ENCODE data around the gene C15orf39. TPM values are rescaled to one million over a fixed set of nuclear protein-coding genes. Genes with fewer than 3 reads are reported as not detected.

C15orf39 gene
- polyA plus RNA-seq, 1 donor, result 17.6 TPM

DNA sequence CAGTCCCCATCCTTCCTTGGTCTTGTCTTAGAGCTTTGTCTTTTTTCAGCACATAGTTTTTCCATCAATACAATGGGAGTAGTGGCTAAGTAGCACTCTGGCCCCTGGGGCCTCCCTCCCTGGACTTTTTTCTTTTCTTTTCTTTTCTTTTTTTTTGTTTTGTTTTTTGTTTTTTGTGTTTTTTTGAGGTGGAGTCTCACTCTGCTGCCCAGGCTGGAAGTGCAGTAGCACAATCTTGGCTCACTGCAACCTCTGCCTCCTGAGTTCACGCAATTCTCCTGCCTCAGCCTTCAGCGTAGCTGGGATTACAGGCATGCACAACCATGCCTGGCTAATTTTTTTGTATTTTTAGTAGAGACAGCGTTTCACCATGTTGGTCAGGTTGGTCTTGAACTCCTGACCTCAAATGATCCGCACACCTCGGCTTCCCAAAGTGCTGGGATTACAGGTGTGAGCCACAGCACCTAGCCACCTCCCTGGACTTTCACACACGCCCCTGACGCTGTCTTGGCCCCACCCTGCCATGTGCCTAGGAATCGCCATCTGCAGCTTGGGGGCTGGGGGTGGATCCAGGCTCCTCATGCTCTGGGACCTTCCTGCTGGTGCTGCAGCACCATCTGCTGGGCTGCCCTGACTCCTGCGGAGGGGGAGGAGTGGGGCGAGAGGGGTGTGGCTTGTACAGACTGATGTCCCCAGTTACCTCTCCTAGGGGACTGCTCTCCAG, 2.8 kb downstream of the C15orf39 start:
- Histone ChIP-seq H3K27me3 (ENCODE audit: control insufficient read depth, insufficient read depth, low read length) (no peaks in the 10 kb centered on the region), H3K27ac (ENCODE audit: low read length) (peak overlapping the region; percentile 88), H3K36me3 (ENCODE audit: control insufficient read depth, insufficient read depth, low read length) (peaks cover 39% of the 10 kb centered on the region), H3K4me1 (ENCODE audit: control insufficient read depth, insufficient read depth, low read length) (peaks cover 39% of the 10 kb centered on the region), H3K9me3 (ENCODE audit: control insufficient read depth, low read depth, low read length) (peaks cover 2% of the 10 kb centered on the region), H3K4me3 (ENCODE audit: low read length) (no peak overlapping the region)
- no CpG with 5 or more reads among the region's 10 CpGs for WGBS (ENCODE audit: insufficient coverage, low lambda C conversion rate)
- DNase-seq, result peak; percentile 96 to 97

- Histone ChIP-seq H3K9me3 (ENCODE audit: control insufficient read depth, low read depth, low read length) (peaks cover 2% of the 10 kb centered on the region), H3K4me3 (ENCODE audit: low read length) (no peak overlapping the region), H3K27ac (ENCODE audit: low read length) (no peak overlapping the region), H3K36me3 (ENCODE audit: control insufficient read depth, insufficient read depth, low read length) (peaks cover 44% of the 10 kb centered on the region), H3K27me3 (ENCODE audit: control insufficient read depth, insufficient read depth, low read length) (no peaks in the 10 kb centered on the region), H3K4me1 (ENCODE audit: control insufficient read depth, insufficient read depth, low read length) (peaks cover 34% of the 10 kb centered on the region)
- WGBS (ENCODE audit: insufficient coverage, low lambda C conversion rate), result no CpG with 5 or more reads among the region's 3 CpGs
- DNase-seq, result no peak
These were observed 3.3 kb downstream of the C15orf39 start for GRCh38 chr15:75205064-75205395.

GRCh38 chr15:75206006-75206405, 4.3 kb downstream of the C15orf39 start:
- no peak overlapping the region for H3K4me3 ChIP-seq (ENCODE audit: low read length)
- WGBS (ENCODE audit: insufficient coverage, low lambda C conversion rate), result no CpG with 5 or more reads among the region's 11 CpGs
- no peak overlapping the region for H3K27ac ChIP-seq (ENCODE audit: low read length)
- H3K9me3 ChIP-seq (ENCODE audit: control insufficient read depth, low read depth, low read length), result peaks cover 2% of the 10 kb centered on the region
- peaks cover 25% of the 10 kb centered on the region for H3K4me1 ChIP-seq (ENCODE audit: control insufficient read depth, insufficient read depth, low read length)
- H3K27me3 ChIP-seq (ENCODE audit: control insufficient read depth, insufficient read depth, low read length), result no peaks in the 10 kb centered on the region
- H3K36me3 ChIP-seq (ENCODE audit: control insufficient read depth, insufficient read depth, low read length), result peaks cover 54% of the 10 kb centered on the region
- DNase-seq, result no peak

DNA sequence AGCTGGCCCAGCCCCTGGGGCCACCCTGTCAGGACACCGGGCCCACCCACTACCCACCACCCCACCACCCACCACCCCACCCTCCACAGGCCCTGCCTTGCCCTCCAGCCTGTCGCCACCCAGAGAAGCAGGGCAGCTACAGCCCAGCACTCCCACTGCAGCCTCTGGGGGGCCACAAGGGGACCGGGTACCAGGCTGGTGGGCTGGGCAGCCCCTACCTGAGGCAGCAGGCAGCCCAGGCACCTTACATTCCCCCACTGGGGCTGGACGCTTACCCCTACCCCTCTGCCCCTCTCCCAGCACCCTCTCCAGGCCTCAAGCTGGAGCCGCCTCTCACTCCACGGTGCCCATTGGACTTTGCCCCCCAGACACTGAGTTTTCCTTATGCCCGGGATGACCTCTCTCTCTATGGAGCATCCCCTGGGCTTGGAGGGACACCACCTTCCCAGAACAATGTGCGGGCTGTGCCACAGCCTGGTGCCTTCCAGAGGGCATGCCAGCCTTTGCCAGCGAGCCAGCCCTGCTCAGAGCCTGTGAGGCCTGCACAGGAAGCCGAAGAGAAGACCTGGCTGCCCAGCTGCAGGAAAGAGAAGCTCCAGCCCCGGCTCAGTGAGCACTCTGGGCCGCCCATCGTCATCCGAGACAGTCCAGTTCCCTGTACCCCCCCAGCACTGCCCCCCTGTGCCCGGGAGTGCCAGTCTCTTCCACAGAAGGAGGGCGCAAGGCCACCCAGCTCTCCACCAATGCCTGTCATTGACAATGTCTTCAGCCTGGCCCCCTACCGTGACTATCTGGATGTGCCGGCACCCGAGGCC, 5.3 kb downstream of the C15orf39 start:
- peak in 1 of 2 donors; percentile 50 for DNase-seq
- Histone ChIP-seq H3K4me3 (ENCODE audit: low read length) (no peak overlapping the region), H3K4me1 (ENCODE audit: control insufficient read depth, insufficient read depth, low read length) (peaks cover 21% of the 10 kb centered on the region), H3K27me3 (ENCODE audit: control insufficient read depth, insufficient read depth, low read length) (no peaks in the 10 kb centered on the region), H3K36me3 (ENCODE audit: control insufficient read depth, insufficient read depth, low read length) (peaks cover 64% of the 10 kb centered on the region), H3K9me3 (ENCODE audit: control insufficient read depth, low read depth, low read length) (peaks cover 2% of the 10 kb centered on the region), H3K27ac (ENCODE audit: low read length) (no peak overlapping the region)
- no CpG with 5 or more reads among the region's 19 CpGs for WGBS (ENCODE audit: insufficient coverage, low lambda C conversion rate)

GRCh38 chr15:75207618-75208500, 6.2 kb downstream of the C15orf39 start:
- H3K27me3 ChIP-seq (ENCODE audit: control insufficient read depth, insufficient read depth, low read length), result no peaks in the 10 kb centered on the region
- no CpG with 5 or more reads among the region's 20 CpGs for WGBS (ENCODE audit: insufficient coverage, low lambda C conversion rate)
- H3K9me3 ChIP-seq (ENCODE audit: control insufficient read depth, low read depth, low read length), result peaks cover 2% of the 10 kb centered on the region
- H3K4me1 ChIP-seq (ENCODE audit: control insufficient read depth, insufficient read depth, low read length), result peaks cover 21% of the 10 kb centered on the region
- no peak for DNase-seq
- H3K27ac ChIP-seq (ENCODE audit: low read length), result no peak overlapping the region
- H3K4me3 ChIP-seq (ENCODE audit: low read length), result no peak overlapping the region
- peaks cover 72% of the 10 kb centered on the region for H3K36me3 ChIP-seq (ENCODE audit: control insufficient read depth, insufficient read depth, low read length)

- Histone ChIP-seq H3K36me3 (ENCODE audit: control insufficient read depth, insufficient read depth, low read length) (peaks cover 81% of the 10 kb centered on the region), H3K27ac (ENCODE audit: low read length) (no peak overlapping the region), H3K9me3 (ENCODE audit: control insufficient read depth, low read depth, low read length) (peaks cover 2% of the 10 kb centered on the region), H3K27me3 (ENCODE audit: control insufficient read depth, insufficient read depth, low read length) (no peaks in the 10 kb centered on the region), H3K4me1 (ENCODE audit: control insufficient read depth, insufficient read depth, low read length) (peaks cover 14% of the 10 kb centered on the region), H3K4me3 (ENCODE audit: low read length) (no peak overlapping the region)
- 75% methylated on average over 2 of the region's 32 CpGs for WGBS (ENCODE audit: insufficient coverage, low lambda C conversion rate)
- no peak for DNase-seq
These were observed 7.0 kb downstream of the C15orf39 start for GRCh38 chr15:75208501-75209288.

DNA sequence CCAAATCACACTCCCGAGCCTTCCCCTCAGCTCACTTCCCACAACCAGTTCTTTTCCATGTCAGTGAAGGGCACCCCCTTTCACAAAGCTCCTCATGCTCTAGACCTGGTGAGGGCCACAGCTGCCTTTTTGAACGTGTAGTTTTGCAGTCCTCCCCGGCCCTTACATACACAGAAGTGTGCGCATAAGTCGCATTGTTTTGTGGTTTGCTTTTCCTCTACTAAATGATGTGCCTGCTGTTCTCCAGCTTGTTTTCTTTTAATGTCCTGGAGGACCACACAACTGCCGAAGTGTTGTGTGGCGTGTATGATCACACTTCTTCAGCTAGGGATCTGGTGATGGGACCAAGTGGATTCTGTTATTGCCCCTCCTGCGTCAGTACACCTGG, 7.6 kb downstream of the C15orf39 start:
- Histone ChIP-seq H3K27me3 (ENCODE audit: control insufficient read depth, insufficient read depth, low read length) (no peaks in the 10 kb centered on the region), H3K9me3 (ENCODE audit: control insufficient read depth, low read depth, low read length) (peaks cover 2% of the 10 kb centered on the region), H3K4me1 (ENCODE audit: control insufficient read depth, insufficient read depth, low read length) (peaks cover 8% of the 10 kb centered on the region), H3K36me3 (ENCODE audit: control insufficient read depth, insufficient read depth, low read length) (peaks cover 81% of the 10 kb centered on the region), H3K4me3 (ENCODE audit: low read length) (no peak overlapping the region), H3K27ac (ENCODE audit: low read length) (no peak overlapping the region)
- no peak for DNase-seq
- 40% methylated on average over 1 of the region's 8 CpGs for WGBS (ENCODE audit: insufficient coverage, low lambda C conversion rate)

DNA sequence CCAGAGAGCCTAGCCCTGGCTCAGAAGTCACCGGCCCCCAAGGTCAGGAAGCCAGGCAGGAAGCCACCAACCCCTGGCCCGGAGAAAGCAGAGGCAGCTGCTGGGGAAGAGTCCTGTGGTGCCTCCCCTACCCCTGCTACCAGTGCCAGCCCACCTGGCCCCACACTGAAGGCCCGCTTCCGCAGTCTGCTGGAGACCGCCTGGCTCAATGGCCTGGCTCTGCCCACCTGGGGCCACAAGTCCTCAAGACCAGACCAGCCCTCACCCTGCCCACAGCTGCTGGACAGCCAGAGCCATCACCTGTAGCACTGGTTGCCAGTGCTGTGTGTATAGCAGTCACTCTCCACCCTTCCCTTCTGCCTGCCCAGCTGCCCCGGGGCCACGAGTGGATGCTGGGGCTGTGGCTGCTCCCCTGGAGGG, 9.1 kb downstream of the C15orf39 start:
- DNase-seq, result no peak
- Histone ChIP-seq H3K27ac (ENCODE audit: low read length) (no peak overlapping the region), H3K36me3 (ENCODE audit: control insufficient read depth, insufficient read depth, low read length) (peaks cover 77% of the 10 kb centered on the region), H3K27me3 (ENCODE audit: control insufficient read depth, insufficient read depth, low read length) (no peaks in the 10 kb centered on the region), H3K4me3 (ENCODE audit: low read length) (no peak overlapping the region), H3K9me3 (ENCODE audit: control insufficient read depth, low read depth, low read length) (peaks cover 2% of the 10 kb centered on the region), H3K4me1 (ENCODE audit: control insufficient read depth, insufficient read depth, low read length) (no peaks in the 10 kb centered on the region)
- no CpG with 5 or more reads among the region's 7 CpGs for WGBS (ENCODE audit: insufficient coverage, low lambda C conversion rate)

DNA sequence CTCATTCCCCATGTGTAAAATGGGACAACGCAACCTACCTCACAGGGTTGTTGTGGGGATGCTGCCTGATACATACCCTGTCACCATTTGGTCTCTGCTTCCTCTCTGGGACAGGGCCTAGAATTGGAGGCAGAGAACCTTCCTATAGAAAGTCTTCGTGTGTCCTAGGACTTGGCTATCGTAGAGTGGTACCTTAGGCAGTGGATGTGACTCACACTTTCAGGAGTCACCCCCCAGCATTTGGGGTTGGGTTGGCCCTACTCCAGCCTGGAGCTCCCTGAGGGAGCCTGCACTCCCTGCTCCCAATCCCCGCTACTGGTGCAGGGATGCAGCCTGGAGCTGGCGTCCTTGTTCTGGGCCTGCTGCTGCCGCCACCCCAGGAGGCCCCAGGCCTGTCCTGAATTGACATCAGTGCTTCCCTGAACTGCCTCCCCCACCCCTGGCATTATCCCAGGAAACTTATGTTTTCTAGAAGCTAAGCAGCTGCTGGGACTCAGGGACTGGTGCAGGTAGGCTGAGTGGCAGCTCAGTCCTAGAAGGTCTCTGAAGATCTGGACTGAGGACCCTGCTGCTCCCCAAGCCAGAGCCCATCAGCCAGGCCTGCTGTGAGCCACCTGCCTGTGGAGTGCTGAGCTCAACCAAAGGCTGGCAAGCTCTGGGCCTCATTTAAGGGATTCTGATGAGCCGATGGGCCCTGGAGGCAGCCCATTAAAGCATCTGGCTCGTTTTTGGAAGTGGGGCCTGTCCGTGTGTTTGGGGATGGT, 9.9 kb downstream of the C15orf39 start:
- H3K4me3 ChIP-seq (ENCODE audit: low read length), result no peak overlapping the region
- no peak for DNase-seq
- no peaks in the 10 kb centered on the region for H3K4me1 ChIP-seq (ENCODE audit: control insufficient read depth, insufficient read depth, low read length)
- WGBS (ENCODE audit: insufficient coverage, low lambda C conversion rate), result no CpG with 5 or more reads among the region's 9 CpGs
- H3K27ac ChIP-seq (ENCODE audit: low read length), result no peak overlapping the region
- H3K27me3 ChIP-seq (ENCODE audit: control insufficient read depth, insufficient read depth, low read length), result no peaks in the 10 kb centered on the region
- H3K36me3 ChIP-seq (ENCODE audit: control insufficient read depth, insufficient read depth, low read length), result peaks cover 70% of the 10 kb centered on the region
- peaks cover 2% of the 10 kb centered on the region for H3K9me3 ChIP-seq (ENCODE audit: control insufficient read depth, low read depth, low read length)

Data from large intestine (tissue), 3 donors.